ENCODE data around the gene ANKRD16. TPM values are rescaled to one million over a fixed set of nuclear protein-coding genes. Genes with fewer than 3 reads are reported as not detected.
"Not testable (repeated sequence)": the region's sequence is repeated elsewhere in the genome, so short reads cannot be mapped to it uniquely, and the experiment has no call there.

ANKRD16 gene
- 9.9 and 10.6 TPM in 2 replicates for total RNA-seq (2014; rRNA removed)
- 5.2 TPM for polyA plus RNA-seq (2012)

DNA sequence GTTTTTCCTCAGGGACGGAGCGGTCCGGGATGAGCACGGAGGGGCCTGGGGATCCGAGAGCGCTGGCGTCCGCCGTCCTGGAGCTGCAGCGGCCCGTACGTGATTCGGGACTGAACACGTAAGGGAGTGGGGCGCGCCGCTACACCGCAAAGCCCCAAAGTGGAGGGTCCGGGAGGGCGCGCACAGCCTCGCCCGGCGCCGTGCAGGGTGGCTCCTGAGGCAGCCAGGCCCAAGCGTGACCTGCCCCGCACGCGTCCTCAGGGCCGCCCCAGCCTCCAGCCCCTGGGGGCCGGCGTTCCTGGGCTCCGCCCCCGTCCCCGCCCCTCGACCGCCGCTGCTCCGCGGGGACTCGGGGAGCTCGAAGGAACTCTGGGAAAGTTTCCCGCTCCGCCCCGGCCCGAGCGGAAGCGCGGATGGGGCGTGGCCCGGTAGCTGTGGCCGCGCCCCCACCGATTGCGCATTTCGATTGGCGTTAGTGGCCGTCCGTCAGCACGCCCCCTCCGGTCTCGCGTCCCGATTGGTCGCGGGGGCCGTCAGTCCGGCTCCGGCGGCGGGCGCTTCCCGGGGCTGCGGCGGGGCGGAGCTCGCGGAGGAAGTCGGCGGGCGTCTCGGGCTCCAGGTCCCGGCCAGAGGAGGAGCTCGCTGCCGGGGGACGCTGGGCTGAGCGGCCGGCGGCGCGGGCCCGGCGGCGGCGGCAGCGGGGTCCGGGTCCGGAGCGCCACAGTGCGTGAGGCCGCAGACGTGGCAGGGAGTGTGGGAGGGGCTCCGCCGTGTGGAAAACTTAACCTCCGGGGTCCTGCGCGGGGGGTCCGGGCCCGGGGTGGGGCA, at the start of gene ANKRD16, which contains the start of gene FBH1:
Gene ANKRD16, minus strand, starts transcription at position 270 of the 828 bp plus-strand sequence. CDS start 539 bp downstream, outside the sequence.
Gene FBH1, plus strand, starts transcription at position 620 of the 828 bp plus-strand sequence. Its CDS starts 103 bp downstream, at position 723.
- DNase-seq (ENCODE audit: low read depth) = peak; percentile 98

DNA sequence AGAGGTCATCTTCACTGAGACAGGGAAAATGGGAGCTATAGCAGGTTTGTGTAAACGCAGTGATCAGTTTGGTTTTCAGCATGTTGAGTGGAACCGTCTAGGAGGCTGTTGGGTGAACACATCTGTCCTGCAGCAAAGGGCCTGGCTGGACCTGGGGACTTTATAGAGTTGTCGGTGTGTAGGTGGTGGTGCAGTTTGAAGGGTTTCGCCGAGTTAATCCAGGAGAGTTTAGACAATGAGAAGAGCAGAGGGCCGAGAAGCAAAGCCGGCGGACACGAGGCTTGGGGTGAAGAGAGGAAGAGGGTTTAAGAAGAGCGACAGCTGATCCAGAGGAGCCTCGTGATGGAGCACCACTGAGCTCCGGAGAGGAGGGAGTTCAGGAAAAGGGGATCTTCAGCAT, 48.6 kb upstream of the ANKRD16 start:
- no peak for DNase-seq (ENCODE audit: low read depth)

DNA sequence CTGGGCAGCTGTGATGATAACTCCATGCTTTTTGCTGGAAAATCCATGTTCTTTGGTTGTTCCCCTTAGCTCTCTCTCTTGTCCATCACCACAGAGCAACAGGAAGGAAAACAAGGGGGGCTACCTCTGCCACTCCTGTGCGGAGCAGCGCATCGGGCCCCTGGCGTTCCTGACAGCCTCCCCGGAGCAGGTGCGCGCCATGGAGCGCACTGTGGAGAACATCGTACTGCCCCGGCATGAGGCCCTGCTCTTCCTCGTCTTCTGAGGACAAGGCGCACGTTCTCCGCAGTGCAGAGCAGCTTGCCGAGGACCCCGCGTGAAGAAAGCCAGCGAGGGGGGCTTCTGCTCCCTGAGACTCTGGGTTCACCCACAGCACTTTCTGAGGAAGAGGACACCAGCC, 47.3 kb upstream of the ANKRD16 start:
- DNase-seq (ENCODE audit: low read depth) = no peak

DNA sequence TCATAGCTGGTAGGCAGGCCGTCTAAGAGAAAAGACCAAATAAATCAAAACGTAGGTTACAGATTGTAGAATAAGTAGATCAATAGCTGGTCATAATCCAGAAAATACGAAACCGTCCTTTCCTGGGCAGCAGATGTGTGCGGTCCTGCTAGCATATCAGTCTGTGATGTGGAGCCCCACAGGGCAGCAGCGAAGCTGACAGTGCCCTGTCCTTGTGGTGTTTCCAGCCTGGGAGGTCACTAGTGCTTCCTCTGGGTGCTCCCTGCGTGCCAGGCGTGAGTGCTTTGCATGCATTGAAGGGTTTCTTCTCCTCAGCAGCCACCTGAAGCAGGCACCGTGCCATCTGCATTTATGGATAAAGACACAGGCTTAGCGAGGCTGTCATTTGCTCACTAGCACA, 45.9 kb upstream of the ANKRD16 start:
- DNase-seq (ENCODE audit: low read depth) = no peak

DNA sequence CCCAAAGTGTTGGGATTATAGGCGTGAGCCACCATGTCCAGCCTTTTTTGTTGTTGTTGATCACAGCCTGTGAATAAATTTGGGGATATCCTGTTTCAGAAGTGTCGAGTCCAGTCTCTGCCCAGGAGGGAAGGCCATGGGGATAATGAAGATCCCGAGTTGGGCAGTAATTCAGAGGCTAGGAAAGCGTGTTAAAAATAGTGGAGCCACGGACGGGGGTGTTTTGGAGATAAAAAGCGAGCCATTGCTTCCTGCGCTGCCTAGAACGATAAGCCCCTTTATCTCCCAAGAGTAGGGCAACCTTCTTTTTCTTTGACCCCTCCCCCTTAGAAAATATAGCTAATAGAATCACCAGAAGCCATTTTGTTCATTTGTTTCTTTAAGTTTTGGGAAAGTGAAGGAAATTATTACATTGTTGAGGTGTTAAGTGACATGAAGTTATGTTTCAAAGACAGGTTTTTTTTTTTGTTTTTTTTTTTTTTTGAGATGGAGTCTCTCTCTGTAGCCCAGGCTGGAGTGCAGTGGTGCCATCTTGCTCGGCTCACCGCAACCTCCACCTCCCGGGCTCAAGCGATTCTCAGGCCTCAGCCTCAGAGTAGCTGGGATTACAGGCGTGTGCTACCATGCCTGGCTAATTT, 44.3 kb upstream of the ANKRD16 start:
- no peak for DNase-seq (ENCODE audit: low read depth)

DNA sequence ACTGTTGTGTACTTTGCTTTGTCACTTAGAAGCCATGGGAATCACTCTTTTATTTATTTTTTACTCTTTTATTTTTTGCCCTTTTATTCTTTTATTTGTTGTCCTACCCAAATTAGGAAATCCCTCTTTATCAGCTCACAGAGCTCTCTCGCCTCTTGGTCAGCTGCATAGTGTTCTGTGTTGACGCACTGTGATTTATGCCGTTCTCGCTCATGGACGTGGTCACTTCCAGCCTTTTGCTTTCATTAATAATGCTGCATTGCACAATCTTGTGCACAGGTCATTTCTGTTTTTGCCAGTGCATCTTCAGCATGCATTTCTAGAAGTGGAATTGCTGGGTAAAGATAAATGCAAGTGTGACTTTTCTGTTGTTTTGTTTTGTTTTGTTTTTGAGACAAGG, 42.7 kb upstream of the ANKRD16 start:
- no peak for DNase-seq (ENCODE audit: low read depth)

DNA sequence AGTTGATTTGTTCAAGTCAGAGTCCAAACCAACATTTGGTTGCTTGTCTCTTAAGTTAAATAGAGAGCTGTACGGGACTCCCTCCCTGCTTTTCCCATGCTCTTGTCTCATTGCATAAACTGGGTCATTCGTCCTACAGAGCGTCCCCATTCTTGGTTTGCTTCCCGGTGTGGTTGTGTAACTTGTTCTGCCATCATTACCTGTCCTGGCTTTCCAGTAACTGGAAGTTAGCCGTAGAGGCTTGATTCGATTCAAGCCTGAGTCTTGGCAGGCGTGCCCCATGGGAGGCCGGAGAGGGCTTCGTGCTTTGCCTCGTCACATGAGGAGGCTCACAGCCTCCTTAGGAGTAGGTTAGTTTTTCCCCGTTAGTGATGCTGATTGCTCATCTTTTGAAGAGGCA, 40.6 kb upstream of the ANKRD16 start:
- no peak for DNase-seq (ENCODE audit: low read depth)

DNA sequence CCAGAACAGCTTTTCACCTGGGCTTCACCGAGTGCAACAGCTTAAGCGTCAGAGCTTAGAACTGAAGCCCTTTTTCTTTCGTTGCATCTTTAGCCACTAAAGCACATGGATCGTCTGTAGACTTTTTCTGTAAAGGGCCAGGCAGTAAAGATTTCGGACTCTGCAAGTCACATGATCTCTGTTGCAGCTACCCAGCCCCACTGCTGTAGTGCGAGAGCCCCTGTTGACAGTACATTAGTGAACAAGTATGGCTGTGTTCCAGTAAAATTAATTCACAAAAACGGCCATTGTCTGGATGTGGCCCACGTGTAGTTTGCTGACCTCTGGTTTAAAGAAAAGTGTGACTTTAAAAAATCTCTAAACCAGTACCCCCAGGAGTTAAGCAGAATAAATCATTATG, 39.7 kb upstream of the ANKRD16 start:
- DNase-seq (ENCODE audit: low read depth) = no peak

DNA sequence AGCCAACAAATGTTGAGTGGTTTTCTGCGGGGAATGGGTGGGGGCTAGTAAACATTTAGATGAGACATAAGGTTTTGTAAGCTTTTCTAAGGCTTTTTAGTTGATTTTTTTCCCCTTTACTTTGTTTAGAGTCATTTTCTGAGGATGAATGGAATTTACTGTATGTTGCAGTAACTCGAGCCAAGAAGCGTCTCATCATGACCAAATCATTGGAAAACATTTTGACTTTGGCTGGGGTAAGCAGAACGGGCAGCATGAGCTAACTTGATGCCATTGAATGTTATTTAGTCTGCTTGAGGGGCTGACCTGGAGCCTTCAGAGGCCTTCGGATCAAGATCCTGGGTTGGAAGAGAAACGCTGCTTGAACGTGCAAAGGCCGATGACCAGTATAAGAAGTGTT, 37.6 kb upstream of the ANKRD16 start:
- DNase-seq (ENCODE audit: low read depth) = no peak

DNA sequence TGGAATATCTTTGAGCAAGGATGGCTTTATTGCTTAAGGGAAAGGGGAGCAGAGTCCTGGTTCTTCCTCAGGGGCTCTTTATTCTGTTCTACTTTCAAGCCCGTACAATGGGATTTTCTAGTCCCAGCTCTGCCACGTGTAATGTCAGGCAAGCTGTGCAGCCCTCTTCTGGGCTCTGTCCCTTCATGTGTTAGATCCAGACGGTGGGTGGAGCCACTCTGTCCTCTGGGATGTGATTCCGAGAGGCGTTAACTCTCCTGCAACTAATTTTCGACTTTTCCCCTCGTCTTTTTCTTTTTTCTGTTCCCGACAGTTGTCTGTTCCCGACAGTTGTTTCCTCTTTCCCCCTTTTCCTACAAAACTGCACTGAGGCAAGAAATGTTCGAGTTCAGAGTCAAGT, 35.2 kb upstream of the ANKRD16 start:
- DNase-seq (ENCODE audit: low read depth) = no peak

DNA sequence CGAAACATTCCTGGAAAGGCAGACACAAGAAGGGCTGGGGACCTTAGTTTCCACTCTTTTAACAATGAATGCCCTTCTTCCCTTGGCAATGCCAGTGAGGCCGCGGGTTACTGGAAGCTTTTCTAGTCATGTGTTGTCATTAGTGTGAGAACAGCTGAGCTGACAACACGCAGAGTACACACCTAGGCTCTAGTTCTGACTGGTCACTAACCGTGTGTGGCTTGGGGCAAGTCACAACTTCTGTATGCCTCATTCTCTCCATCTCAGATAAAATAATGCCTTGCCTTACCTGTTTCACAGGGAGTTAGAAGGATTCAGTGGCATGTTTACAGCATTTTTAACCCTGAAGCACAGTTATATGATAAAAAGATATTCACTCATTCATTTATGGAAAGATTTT, 32.1 kb upstream of the ANKRD16 start:
- no peak for DNase-seq (ENCODE audit: low read depth)

DNA sequence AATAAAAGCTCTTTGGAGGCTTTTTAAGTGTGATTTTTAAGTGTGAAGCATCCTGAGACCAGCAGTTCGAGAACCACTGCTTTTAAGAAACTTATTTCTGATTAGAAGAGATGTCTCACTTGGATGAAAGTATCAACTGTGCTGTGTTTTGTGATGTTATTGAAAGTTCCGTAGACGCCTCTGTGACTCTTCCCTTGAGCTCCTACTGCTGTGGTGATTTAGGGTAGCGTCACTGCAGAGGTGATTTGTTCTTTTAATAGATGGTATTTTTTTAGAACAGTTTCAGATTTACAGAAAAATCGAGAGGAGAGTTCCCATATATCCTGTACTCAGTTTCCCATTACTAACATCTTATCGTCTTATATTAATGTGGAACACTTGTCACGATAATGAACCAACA, 29.9 kb upstream of the ANKRD16 start:
- no peak for DNase-seq (ENCODE audit: low read depth)

DNA sequence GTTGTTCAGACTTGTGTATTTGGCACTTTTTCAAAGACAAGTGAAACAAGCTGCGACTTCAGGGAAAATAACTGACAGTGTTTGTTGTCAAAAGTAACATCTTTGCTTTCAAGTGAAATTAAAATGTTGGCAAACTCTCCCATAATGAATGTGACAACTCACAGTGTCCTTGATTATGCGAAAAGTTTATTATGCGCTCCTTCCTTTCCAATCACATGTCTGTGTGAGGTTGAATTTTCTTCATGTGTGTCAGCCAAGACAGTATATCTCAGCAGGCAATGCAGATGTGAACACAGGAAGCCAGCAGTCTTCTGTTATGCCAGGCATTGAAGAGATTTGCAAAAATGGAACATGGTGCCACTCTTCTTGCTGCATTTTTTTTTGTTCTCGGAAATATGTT, 29.1 kb upstream of the ANKRD16 start:
- no peak for DNase-seq (ENCODE audit: low read depth)

DNA sequence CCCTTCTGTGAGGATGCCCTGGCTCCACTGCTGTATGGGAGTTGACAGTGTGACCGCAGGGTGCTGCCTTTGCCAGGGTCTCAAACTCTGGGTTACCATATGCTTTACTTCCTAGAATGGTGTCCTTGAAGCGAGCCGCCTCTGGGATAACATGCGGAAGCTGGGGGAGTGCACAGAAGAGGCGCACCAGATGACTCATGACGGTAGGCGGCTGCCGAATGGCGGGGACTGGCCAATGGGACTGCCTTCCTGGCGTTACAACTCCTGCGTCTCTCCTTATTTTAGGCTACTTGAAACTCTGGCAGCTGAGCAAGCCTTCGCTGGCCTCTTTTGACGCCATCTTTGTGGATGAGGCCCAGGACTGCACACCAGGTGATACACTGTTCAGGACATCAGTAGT, 27.6 kb upstream of the ANKRD16 start:
- no peak for DNase-seq (ENCODE audit: low read depth)

DNA sequence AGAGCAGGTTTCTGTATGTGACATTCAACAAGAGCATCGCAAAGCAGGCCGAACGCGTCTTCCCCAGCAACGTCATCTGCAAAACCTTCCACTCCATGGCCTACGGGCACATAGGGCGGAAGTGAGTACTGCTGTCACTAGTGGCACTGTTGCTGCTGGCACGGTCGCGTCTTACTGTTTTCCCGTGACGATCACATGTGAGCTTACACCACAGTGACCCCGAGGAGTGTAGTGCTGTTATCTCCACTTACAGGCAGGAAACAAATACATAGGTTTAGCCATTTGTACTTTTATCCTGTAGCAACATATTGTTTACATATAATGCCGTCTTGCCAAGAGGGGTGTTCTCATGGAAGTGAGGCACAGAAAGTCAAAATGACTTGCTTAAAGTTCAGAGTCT, 25.8 kb upstream of the ANKRD16 start:
- no peak for DNase-seq (ENCODE audit: low read depth)

DNA sequence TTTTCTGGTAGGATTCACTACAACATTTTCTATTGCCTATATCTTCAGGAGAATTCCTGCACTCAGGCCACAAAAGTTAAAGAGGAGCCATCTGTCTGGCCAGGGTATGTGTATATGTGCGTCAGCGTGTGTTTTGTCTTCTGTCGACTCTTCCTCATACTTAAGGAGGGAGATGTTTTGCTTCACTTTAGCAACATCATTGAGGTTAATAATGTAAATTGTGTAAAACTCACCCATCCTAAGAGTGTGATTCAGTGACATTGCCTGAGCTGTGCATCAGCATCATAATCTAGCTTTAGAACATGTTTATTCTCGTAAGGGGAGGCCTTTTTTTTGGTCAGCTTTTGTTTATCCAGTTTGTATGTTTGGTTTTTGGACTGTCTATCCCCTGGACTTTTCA, 24.0 kb upstream of the ANKRD16 start:
- DNase-seq (ENCODE audit: low read depth) = no peak

DNA sequence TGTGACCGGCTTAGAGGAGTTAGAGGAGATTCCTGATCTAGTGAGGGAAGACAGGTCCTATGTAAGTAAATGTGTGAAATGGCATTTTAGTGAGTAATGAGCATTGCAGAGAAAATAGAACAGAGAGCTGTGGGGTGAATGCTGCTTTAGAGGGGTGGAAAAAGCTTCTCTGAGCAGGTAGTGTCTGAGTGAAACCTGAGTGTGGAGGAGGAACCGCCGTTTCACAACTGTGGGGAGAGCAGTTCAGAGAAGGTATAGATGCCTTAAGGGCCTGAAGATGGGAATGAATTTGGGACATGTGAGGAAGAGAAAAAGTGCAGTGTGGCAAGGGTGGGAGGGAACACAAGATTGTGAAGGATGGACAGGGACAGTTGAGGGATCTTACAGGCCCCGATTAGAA, 22.0 kb upstream of the ANKRD16 start:
- no peak for DNase-seq (ENCODE audit: low read depth)

DNA sequence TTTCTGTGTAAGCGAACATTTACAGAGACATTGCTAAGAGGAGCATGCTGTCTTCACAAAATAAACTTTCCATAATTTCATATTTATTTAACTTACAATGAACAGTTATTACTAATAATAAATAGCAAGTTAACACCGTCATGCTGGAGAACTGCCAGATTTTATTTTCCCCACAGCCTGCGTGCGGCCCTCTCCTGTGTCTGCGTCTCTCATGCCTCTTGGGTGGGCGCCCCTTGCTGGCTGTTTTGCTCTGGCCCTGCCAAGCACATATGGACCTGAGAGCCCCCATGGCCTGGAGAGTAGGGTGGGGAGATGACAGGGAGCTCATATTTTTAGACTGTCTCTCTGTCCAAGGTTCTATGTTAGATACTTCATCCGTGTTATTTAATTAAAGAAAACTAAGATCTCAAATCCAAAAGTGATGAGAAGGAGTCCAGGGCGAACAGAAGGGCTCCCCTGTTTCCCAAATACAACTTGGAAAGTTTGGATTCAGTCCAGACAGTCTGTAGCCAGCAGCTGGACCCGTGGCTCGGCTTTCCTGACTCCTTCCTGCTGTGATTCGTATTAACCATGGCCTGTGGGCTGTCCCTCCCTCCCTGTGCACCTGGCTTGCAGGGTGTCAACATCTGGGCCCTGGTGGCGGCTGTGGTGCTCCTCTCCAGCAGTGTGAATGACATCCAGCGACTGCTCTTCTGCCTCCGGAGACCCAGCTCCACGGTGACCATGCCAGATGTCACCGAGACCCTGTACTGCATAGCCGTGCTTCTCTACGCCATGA, 20.8 kb upstream of the ANKRD16 start:
- peak; percentile 36 for DNase-seq (ENCODE audit: low read depth)

DNA sequence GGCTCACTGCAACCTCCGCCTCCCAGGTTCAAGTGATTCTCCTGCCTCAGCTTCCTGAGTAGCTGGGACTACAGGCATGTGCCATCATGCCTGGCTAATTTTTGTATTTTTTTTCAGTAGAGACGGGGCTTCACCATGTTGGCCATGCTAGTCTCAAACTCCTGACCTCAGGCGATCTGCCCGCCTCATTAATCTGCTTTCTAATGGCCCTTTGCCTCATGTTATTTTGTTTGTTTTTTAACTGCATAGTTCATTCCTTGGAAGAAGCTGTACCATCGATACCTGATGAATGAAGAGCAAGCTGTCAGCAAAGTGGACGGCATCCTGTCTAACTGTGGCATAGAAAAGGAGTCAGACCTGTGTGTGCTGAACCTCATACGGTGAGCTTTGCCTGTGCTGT, 19.0 kb upstream of the ANKRD16 start:
- DNase-seq (ENCODE audit: low read depth) = not testable (repeated sequence)

DNA sequence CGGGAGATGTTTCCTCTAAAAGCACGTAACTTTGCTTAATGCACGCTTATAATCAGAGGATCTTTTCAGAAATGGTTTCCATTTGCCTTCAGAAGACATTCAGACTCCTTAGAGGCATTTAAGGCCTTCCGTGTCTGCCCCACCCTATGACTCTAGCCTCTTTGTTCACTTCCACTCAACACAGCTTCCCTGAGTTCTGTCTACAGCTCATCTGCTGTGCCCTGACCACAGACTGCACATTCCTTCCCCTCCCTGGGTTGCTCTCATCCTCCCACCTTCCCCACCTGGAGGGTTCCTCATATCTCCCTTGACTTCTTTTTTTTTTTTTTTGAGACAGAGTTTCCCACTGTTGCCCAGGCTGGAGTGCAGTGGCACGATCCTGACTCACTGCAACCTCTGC, 17.0 kb upstream of the ANKRD16 start:
- DNase-seq (ENCODE audit: low read depth) = peak; percentile 13

DNA sequence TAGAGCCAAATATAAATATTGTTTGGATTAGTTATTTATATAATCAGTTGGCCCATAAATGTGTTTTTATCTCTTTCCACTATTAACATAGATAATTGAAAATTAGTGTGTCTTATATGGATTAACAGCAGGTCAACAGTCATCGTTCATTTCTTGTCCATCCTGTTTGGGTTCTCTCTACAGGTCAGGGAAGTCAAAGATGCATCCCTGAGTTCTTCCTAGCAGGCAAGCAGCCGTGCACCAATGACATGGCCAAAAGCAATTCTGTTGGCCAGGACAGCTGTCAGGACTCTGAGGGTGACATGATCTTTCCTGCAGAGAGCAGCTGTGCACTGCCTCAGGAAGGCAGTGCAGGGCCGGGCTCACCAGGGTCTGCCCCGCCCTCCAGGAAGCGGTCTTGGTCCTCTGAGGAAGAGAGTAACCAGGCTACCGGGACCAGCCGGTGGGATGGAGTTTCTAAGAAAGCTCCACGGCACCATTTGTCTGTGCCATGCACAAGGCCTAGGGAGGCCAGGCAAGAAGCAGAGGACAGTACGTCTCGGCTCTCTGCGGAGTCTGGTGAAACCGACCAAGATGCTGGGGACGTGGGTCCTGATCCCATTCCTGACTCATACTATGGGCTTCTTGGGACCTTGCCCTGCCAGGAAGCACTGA, 16.3 kb upstream of the ANKRD16 start:
- peak; percentile 79 for DNase-seq (ENCODE audit: low read depth)

DNA sequence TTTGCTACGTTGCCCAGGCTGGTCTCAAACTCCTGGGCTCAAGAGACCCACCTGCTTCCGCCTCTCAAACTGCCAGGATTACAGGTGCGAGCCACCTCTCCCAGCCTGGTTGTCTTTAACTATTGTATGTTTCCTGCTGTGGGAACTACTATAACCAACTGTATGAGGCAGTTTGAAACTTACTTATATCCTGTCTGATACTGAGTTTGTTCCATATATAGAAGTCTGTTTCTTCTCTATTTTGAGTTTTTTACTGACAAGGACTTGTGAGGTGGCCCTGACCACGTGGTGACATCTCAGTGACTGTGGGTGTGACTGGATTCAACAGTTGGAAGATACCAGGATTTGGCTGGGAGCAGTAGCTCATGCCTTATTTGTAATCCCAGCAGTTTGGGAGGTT, 14.5 kb upstream of the ANKRD16 start:
- DNase-seq (ENCODE audit: low read depth) = no peak
